ENCODE results near the gene PAF1.

Gene PAF1

GRCh38 chr19:39390751-39391437 is at the start of gene PAF1, which contains the start of gene MED29:
Gene PAF1 (minus strand): TSS chr19:39391106. CDS start chr19:39390864, 242 bp downstream.
Gene MED29 (plus strand): TSS chr19:39391378. CDS start chr19:39391423, 45 bp downstream.
- peak within 1 kb of the TSS; percentile 93 to 100 (median 99) for H3K27ac ChIP-seq
- H3K4me3 ChIP-seq: peak within 1 kb of the TSS; percentile 54 to 92 (median 75)

GRCh38 chr19:39438270-39438934 is 47.5 kb upstream of the PAF1 start:
- no peak overlapping the region for H3K27ac ChIP-seq
- H3K4me3 ChIP-seq: no peak overlapping the region

- peak overlapping the region in 20 of 21 experiments; percentile 77 to 98 (median 92) for H3K27ac ChIP-seq
- peak overlapping the region; percentile 26 to 99 (median 88) for H3K4me3 ChIP-seq
These were observed 45.4 kb upstream of the PAF1 start for GRCh38 chr19:39436350-39436716.

DNA sequence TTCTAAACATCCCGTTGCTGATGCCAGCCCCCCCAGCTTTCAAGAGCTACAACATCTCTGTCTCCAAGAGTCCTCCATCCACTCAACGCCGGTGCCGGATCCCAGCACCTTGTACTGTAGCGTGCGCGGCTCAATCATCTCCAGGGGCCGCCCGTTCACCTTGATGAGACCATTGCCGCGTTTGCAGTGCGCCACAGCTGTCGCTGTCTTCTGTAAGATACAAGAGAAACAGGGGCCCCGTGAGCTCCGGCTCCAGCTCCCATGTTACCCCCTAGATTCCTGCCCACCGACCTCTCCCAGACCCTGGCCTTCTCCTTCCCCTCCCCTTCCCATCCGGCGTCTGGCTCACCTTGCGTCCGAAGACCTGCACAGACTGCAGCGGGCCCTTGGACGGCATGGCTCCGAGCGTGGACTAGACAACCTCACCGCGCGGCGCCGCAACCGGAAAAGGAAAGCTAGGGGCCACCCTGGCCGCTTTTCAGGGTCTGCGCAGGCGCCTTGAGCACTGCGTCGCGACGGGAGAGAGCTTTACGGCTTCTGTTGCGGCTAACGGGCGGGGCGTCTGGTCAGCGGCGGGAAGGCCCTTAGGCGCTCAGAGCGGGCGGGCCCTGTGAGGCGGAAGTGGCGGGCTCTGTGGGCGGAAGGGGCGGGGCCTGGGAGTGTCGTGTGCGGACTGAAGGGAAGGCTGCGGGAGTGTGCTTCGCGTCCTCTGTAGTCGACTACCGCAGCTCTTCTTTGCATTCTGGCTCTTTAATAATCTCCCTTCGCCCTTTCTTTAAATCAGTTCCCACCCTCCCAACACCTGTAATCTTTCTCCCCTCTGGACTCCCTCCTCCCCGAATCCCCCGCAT is 44.8 kb upstream of the PAF1 start, which contains the start of gene RPS16:
Gene RPS16 (minus strand): TSS at position 451 of the 851 bp plus-strand sequence. CDS start 54 bp downstream, at position 397.
- H3K4me3 ChIP-seq: peak within 1 kb of the TSS; percentile 61 to 99 (median 88)
- peak within 1 kb of the TSS; percentile 82 to 98 (median 93) for H3K27ac ChIP-seq

DNA sequence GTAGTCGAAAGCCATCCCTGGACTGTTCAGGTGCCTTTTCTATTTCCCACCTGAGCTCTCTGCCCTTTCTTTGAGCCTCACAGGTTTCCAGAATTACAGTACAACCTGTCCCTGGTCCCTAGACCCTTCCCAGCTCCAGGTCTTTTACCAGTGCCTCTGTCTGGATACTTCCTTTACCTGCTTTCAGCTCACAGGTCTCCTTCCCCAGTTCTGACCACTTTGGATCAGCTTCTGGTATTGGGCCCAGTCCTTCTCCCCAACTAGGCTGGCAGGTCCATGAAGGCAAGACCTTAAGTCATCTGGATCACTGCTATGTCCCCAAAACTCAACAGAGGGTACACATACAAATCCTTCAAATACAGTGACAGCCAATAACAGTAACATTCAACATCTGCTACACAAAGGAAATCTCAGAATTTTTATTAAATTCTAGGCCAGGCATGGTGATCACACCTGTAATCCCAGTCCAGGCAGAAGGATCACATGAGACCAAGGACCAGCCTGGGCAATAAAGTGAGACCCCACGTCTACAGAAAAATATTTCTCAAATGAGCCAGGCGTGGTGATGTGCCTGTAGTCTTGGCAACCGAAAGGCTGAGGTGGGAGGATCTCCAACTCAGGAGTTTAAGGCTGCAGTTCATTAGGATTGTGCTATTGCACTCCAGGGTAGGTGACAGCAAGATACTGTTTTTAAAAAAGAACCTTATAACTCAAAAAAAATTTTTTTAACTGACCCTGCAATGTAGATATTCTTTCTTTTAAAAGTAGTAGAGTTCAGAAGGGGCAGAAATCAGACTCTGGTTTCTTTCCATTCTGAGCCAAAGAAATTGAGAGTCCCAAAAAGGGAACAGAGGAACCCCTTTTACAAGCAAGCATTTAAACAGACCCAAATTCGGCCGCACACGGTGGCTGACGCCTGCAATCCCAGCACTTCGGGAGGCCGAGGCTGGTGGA is 43.5 kb upstream of the PAF1 start:
- H3K4me3 ChIP-seq: peak overlapping the region; percentile 61 to 99 (median 88)
- H3K27ac ChIP-seq: peak overlapping the region in 16 of 21 experiments; percentile 16 to 98 (median 93)

GRCh38 chr19:39433480-39434079 is 42.7 kb upstream of the PAF1 start:
- Histone ChIP-seq H3K4me3 (no peak overlapping the region), H3K27ac (peak overlapping the region in 11 of 21 experiments; percentile 16 to 98 (median 90))

- no peak overlapping the region for H3K4me3 ChIP-seq
- H3K27ac ChIP-seq: peak overlapping the region in 3 of 21 experiments; percentile 39 to 98 (median 85)
These were observed 41.7 kb upstream of the PAF1 start for GRCh38 chr19:39432677-39433025.

- Histone ChIP-seq H3K4me3 (no peak overlapping the region), H3K27ac (peak overlapping the region; percentile 43 to 98 (median 82))
These were observed 40.0 kb upstream of the PAF1 start for GRCh38 chr19:39430675-39431593.

DNA sequence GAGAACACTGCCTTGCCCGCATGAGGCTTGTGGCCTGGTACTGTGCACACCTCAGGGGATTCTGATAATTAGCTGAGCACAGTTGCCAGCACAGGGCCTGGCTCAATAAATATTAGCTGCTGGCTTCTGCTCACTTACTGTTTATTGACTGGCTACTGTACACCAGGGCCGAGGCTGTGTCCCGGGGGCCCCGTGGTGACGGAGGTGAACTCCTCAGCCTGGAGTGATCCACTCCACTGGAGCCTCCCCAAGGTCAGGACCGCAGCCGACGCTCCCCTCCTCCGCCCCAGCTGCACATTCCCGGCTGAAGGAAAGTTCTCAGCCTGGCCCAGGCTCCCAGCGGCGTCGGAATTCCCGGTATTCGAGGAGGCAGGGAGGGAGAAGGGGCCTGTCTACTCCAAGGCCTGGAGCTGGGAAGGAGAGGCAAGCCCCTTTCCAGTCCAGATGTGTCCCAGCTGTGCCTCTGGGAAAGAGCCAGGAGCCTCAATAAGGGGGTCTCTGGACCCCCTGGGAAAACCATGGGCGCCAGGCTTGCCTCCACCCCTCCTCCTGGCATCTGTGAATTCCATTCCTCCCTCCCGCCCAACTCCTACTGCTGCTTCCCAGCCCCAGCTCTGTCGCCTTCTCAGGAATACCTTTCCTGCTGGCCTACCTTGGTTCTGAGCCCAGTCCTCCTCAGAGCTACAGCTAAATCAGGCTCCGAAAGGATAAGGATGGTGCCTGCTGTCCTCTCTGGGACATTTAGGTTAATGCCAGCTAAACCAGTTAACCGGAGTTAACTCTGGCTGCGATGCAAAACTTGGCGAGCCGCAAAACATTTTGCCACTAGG is 37.6 kb upstream of the PAF1 start:
- H3K27ac ChIP-seq: peak overlapping the region in 20 of 21 experiments; percentile 14 to 85 (median 66)
- no peak overlapping the region for H3K4me3 ChIP-seq

DNA sequence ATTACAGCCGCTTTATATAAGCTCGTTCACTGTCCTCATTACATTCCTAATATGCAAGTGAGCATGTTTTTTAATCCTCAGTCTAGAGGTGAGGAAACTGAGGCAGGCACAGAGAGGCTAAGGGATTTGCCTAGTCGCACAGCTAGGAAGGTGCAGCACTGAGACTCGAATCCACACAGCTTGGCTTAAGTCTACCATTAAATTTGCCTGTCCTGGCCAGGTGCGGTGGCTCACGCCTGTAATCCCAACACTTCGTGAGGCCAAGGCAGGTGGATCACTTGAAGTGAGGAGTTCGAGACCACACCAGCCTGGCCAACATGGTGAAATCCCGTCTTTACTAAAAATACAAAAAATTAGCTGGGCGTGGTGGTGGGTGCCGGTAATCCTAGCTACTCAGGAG is 36.8 kb upstream of the PAF1 start:
- peak overlapping the region in 2 of 21 experiments; percentile 65 to 84 for H3K27ac ChIP-seq
- H3K4me3 ChIP-seq: no peak overlapping the region

GRCh38 chr19:39426170-39426569 is 35.3 kb upstream of the PAF1 start:
- no peak overlapping the region for H3K4me3 ChIP-seq
- no peak overlapping the region for H3K27ac ChIP-seq

DNA sequence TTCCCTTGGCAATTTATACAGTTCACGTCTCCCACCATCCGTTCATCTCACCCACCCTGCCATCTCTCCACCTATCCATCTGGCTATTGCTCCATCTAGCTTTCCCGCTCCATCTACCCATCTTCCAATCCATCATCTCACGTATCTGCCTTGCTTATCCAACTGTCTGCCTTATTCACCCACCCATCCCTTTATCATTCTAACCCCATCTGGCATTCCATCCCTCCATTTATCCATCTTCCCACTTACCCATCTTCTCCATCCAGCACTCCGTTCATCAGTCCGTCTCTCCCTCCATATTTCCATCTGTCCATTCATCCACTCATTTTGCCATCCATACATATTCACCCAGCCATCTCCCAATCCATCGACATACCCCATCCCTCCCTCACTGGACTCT is 34.8 kb upstream of the PAF1 start:
- Histone ChIP-seq H3K27ac (no peak overlapping the region), H3K4me3 (no peak overlapping the region)

DNA sequence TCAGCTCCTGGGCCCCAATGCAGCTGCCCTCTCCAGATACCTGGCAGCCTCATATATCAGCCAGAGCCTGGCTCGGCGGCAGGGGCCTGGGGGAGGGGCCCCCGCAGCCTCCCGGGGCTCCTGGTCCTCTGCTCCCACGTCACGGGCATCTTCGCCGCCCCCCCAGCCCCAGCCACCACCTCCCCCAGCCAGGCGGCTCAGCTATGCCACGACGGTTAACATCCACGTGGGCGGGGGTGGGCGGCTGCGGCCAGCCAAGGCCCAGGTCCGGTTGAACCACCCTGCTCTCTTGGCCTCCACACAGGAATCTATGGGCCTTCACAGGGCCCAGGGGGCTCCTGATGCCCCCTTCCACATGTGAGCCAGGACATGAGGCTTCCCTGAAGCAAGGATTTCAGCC is 34.0 kb upstream of the PAF1 start:
- Histone ChIP-seq H3K27ac (no peak overlapping the region), H3K4me3 (no peak overlapping the region)

DNA sequence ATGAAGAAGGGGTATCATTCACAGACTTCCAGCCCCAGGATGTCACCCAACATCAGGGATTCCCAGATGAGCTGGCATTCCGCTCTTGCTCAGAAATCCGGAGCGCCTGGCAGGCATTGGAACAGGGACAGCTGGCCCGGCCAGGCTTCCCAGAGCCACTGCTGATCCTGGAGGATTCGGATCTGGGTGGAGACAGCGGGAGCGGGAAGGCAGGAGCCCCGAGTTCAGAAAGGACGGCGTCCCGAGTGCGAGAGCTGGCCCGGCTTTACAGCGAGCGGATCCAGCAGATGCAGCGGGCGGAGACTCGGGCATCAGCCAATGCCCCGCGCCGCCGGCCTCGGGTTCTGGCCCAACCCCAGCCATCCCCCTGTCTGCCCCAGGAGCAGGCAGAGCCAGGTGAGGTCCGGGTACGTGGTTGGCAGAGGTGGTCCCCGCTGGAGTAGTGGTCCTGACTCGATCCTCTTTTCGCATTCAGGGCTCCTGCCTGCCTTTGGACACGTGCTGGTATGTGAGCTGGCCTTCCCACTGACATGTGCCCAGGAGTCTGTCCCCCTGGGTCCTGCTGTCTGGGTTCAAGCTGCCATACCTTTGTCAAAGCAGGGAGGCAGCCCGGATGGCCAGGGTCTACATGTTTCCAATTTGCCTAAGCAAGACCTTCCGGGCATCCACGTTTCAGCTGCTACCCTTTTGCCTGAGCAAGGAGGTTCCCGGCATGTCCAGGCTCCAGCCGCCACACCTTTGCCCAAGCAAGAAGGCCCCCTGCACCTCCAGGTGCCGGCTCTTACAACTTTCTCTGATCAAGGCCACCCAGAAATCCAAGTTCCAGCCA is 32.6 kb upstream of the PAF1 start:
- Histone ChIP-seq H3K27ac (no peak overlapping the region), H3K4me3 (no peak overlapping the region)

- no peak overlapping the region for H3K27ac ChIP-seq
These were observed 31.1 kb upstream of the PAF1 start for GRCh38 chr19:39422020-39422419.

GRCh38 chr19:39420769-39421168 is 29.9 kb upstream of the PAF1 start:
- Histone ChIP-seq H3K4me3 (no peak overlapping the region), H3K27ac (no peak overlapping the region)

More at GRCh38 chr19:39422020-39422419, 31.1 kb upstream of the PAF1 start:
- no peak overlapping the region for H3K4me3 ChIP-seq

Data from skin epidermis (tissue), 12 donors.